ENCODE data around the gene GPR162. TPM values are rescaled to one million over a fixed set of nuclear protein-coding genes. Genes with fewer than 3 reads are reported as not detected.

Gene GPR162
- total and polyA plus RNA-seq, 10 of the 15 experiments (the other 5 are each of a cell fraction or from before 2014, with no cell fraction given), result not detected

GRCh38 chr12:6871052-6871957, 49.7 kb downstream of the GPR162 start (continued):
- TF ChIP-seq BCL3 (IDR thresholded peaks at IDR 0.05; ENCODE audit: borderline replicate concordance, insufficient read depth, low read depth, low read length, poor library complexity, severe bottlenecking) (peak; percentile 21), SIX5 (IDR thresholded peaks at IDR 0.05; ENCODE audit: low read depth, low read length, severe bottlenecking) (no peak), E2F8 (IDR thresholded peaks at IDR 0.05; ENCODE audit: low read depth, partially characterized antibody) (peak; percentile 17), ASH2L (IDR thresholded peaks at IDR 0.05; ENCODE audit: borderline replicate concordance, low read depth) (no peak), RB1 (IDR thresholded peaks at IDR 0.05; ENCODE audit: borderline replicate concordance) (no peak), YBX1 (IDR thresholded peaks at IDR 0.05) (no peak), SMC3 (IDR thresholded peaks at IDR 0.05; ENCODE audit: borderline replicate concordance, low read length) (no peak), MYB (IDR thresholded peaks at IDR 0.05; ENCODE audit: borderline replicate concordance, low read depth, low read length) (no peak), POLR2A (IDR thresholded peaks at IDR 0.05; ENCODE audit: low read depth, low read length) (peak; percentile 56; the same call in 1 of the 2 replicates), ATF3 (IDR thresholded peaks at IDR 0.05; ENCODE audit: borderline replicate concordance, extremely low read depth, low read depth, low read length) (no peak), RFX5 (IDR thresholded peaks at IDR 0.05; ENCODE audit: low read depth, low read length) (no peak), E2F4 (IDR thresholded peaks at IDR 0.05; ENCODE audit: low read depth, low read length) (no peak), PAX5 (IDR thresholded peaks at IDR 0.05; ENCODE audit: borderline replicate concordance, low read depth, low read length) (no peak), ZBTB4 (CRISPR knock-in tag; IDR thresholded peaks at IDR 0.05) (no peak), POU2F2 (IDR thresholded peaks at IDR 0.05; ENCODE audit: borderline replicate concordance, low read depth, low read length) (peak; percentile 14; the same call in 1 of the 3 replicates), SP1 (IDR thresholded peaks at IDR 0.05; ENCODE audit: low read depth, low read length) (no peak), PML (IDR thresholded peaks at IDR 0.05; ENCODE audit: low read length) (0 out of 2 replicates have a peak, but pooled peaks have one; percentile 21), POLR2AphosphoS5 (IDR thresholded peaks at IDR 0.05; ENCODE audit: low read length) (peak; percentile 30; the same call in 1 of the 2 replicates)

All from GM12878 (cell line).